ENCODE data around the gene CR1L. TPM values are rescaled to one million over a fixed set of nuclear protein-coding genes. Genes with fewer than 3 reads are reported as not detected.
"Not testable (repeated sequence)": the region's sequence is repeated elsewhere in the genome, so short reads cannot be mapped to it uniquely, and the experiment has no call there.

The CR1L gene
- total RNA-seq, 2 donors from 2014 or later: 0.81 TPM; not detected in 1

GRCh38 chr1:207633699-207634289 lies 11.1 kb upstream of the CR1L start:
- H3K27me3 Mint-ChIP-seq: peaks cover 40% of the 10 kb centered on the region
- not testable (repeated sequence) for DNase-seq; H3K36me3 Mint-ChIP-seq (ENCODE audit: low read depth); H3K27ac Mint-ChIP-seq; H3K4me1 Mint-ChIP-seq; H3K9me3 ChIP-seq (ENCODE audit: control insufficient read depth, low read length, poor library complexity, severe bottlenecking); H3K4me3 Mint-ChIP-seq; ATAC-seq

GRCh38 chr1:207634293-207634692 lies 10.6 kb upstream of the CR1L start:
- not testable (repeated sequence) for DNase-seq; H3K4me3 Mint-ChIP-seq; H3K9me3 ChIP-seq (ENCODE audit: control insufficient read depth, low read length, poor library complexity, severe bottlenecking); H3K36me3 Mint-ChIP-seq (ENCODE audit: low read depth); H3K4me1 Mint-ChIP-seq; H3K27ac Mint-ChIP-seq; ATAC-seq
- peaks cover 37% of the 10 kb centered on the region for H3K27me3 Mint-ChIP-seq

- not testable (repeated sequence) for H3K36me3 Mint-ChIP-seq (ENCODE audit: low read depth); H3K4me1 Mint-ChIP-seq; H3K9me3 ChIP-seq (ENCODE audit: control insufficient read depth, low read length, poor library complexity, severe bottlenecking); H3K4me3 Mint-ChIP-seq; ATAC-seq; H3K27ac Mint-ChIP-seq; DNase-seq
- H3K27me3 Mint-ChIP-seq: peaks cover 39% of the 10 kb centered on the region
These were observed 9.3 kb upstream of the CR1L start for GRCh38 chr1:207635569-207636186.

- H3K27ac Mint-ChIP-seq; H3K4me1 Mint-ChIP-seq; H3K9me3 ChIP-seq (ENCODE audit: control insufficient read depth, low read length, poor library complexity, severe bottlenecking); H3K4me3 Mint-ChIP-seq; ATAC-seq; DNase-seq; H3K36me3 Mint-ChIP-seq (ENCODE audit: low read depth): not testable (repeated sequence)
- H3K27me3 Mint-ChIP-seq: peaks cover 37% of the 10 kb centered on the region
These were observed 6.3 kb upstream of the CR1L start for GRCh38 chr1:207638487-207639145.

- not testable (repeated sequence) for H3K4me1 Mint-ChIP-seq; H3K4me3 Mint-ChIP-seq; H3K27ac Mint-ChIP-seq; DNase-seq; H3K36me3 Mint-ChIP-seq (ENCODE audit: low read depth); ATAC-seq; H3K9me3 ChIP-seq (ENCODE audit: control insufficient read depth, low read length, poor library complexity, severe bottlenecking)
- peaks cover 33% of the 10 kb centered on the region for H3K27me3 Mint-ChIP-seq
These were observed 5.6 kb upstream of the CR1L start for GRCh38 chr1:207639362-207639761.

GRCh38 chr1:207644166-207644851 lies 624 bp upstream of the CR1L start:
- DNase-seq (no peak), ATAC-seq (no peak)
- Mint-ChIP-seq H3K4me1 (peaks cover 11% of the 10 kb centered on the region), H3K27ac (no peak overlapping the region), H3K4me3 (peak overlapping the region; percentile 78), H3K36me3 (ENCODE audit: low read depth) (peaks cover 5% of the 10 kb centered on the region), H3K27me3 (peaks cover 24% of the 10 kb centered on the region)
- H3K9me3 ChIP-seq (ENCODE audit: control insufficient read depth, low read length, poor library complexity, severe bottlenecking): no peaks in the 10 kb centered on the region

- H3K27ac Mint-ChIP-seq: peak overlapping the region; percentile 19
These were observed 725 bp downstream of the CR1L start for GRCh38 chr1:207645635-207646081.

GRCh38 chr1:207646171-207646570 lies 1.2 kb downstream of the CR1L start:
- peaks cover 11% of the 10 kb centered on the region for H3K4me1 Mint-ChIP-seq
- H3K9me3 ChIP-seq (ENCODE audit: control insufficient read depth, low read length, poor library complexity, severe bottlenecking): no peaks in the 10 kb centered on the region
- DNase-seq (no peak), ATAC-seq (no peak)
- peaks cover 24% of the 10 kb centered on the region for H3K27me3 Mint-ChIP-seq
- H3K27ac Mint-ChIP-seq: no peak overlapping the region
- peaks cover 5% of the 10 kb centered on the region for H3K36me3 Mint-ChIP-seq (ENCODE audit: low read depth)
- H3K4me3 Mint-ChIP-seq: peak overlapping the region; percentile 51

More at GRCh38 chr1:207645635-207646081, 725 bp downstream of the CR1L start:
- DNase-seq: no peak
- no peaks in the 10 kb centered on the region for H3K9me3 ChIP-seq (ENCODE audit: control insufficient read depth, low read length, poor library complexity, severe bottlenecking)
- Mint-ChIP-seq H3K27me3 (peaks cover 24% of the 10 kb centered on the region), H3K4me3 (peak overlapping the region; percentile 78), H3K36me3 (ENCODE audit: low read depth) (peaks cover 5% of the 10 kb centered on the region), H3K4me1 (peaks cover 11% of the 10 kb centered on the region)
- ATAC-seq: no peak

GRCh38 chr1:207646944-207647579 lies 2.1 kb downstream of the CR1L start:
- Mint-ChIP-seq H3K27ac (no peak overlapping the region), H3K27me3 (peaks cover 23% of the 10 kb centered on the region), H3K4me1 (peaks cover 11% of the 10 kb centered on the region), H3K4me3 (no peak overlapping the region), H3K36me3 (ENCODE audit: low read depth) (peaks cover 5% of the 10 kb centered on the region)
- ATAC-seq (no peak), DNase-seq (no peak)
- H3K9me3 ChIP-seq (ENCODE audit: control insufficient read depth, low read length, poor library complexity, severe bottlenecking): no peaks in the 10 kb centered on the region

- DNase-seq: no peak
- no peak overlapping the region for H3K4me3 Mint-ChIP-seq
- peaks cover 17% of the 10 kb centered on the region for H3K27me3 Mint-ChIP-seq
- ATAC-seq: no peak
- H3K36me3 Mint-ChIP-seq (ENCODE audit: low read depth): peaks cover 3% of the 10 kb centered on the region
- no peak overlapping the region for H3K27ac Mint-ChIP-seq
- peaks cover 11% of the 10 kb centered on the region for H3K4me1 Mint-ChIP-seq
- no peaks in the 10 kb centered on the region for H3K9me3 ChIP-seq (ENCODE audit: control insufficient read depth, low read length, poor library complexity, severe bottlenecking)
These were observed 2.9 kb downstream of the CR1L start for GRCh38 chr1:207647671-207648333.

GRCh38 chr1:207648334-207649209 lies 3.6 kb downstream of the CR1L start:
- Mint-ChIP-seq H3K27me3 (peaks cover 17% of the 10 kb centered on the region), H3K27ac (no peak overlapping the region)

More at GRCh38 chr1:207648334-207649209, 3.6 kb downstream of the CR1L start:
- no peak for ATAC-seq
- Mint-ChIP-seq H3K36me3 (ENCODE audit: low read depth) (peaks cover 3% of the 10 kb centered on the region), H3K4me1 (peaks cover 11% of the 10 kb centered on the region), H3K4me3 (no peak overlapping the region)
- no peaks in the 10 kb centered on the region for H3K9me3 ChIP-seq (ENCODE audit: control insufficient read depth, low read length, poor library complexity, severe bottlenecking)
- no peak for DNase-seq
